Ovary (tissue), 9 donors: ENCODE measurements around the gene DDX24. TPM values are rescaled to one million over a fixed set of nuclear protein-coding genes. Genes with fewer than 3 reads are reported as not detected.

Source experiments
- DNase-seq, 5 donors: peaks; one replicate each; pipeline ENCODE4 v3.0.0-alpha.2; 2019 to 2020
- H3K27ac ChIP-seq, 2 donors: fragments of 200-600 bp; one replicate each; pipeline versions ENCODE4 v1.5.1 to v1.8.0; 2019 to 2022
- H3K27me3 ChIP-seq: fragments of 200-600 bp; one replicate; pipeline ENCODE4 v1.8.0; 2022
- H3K36me3 ChIP-seq: fragments of 200-600 bp; sonication (generic); one replicate; pipeline ENCODE4 v1.5.1; 2019
- H3K4me1 ChIP-seq: one replicate; pipeline ENCODE4 v1.8.1; 2013; ENCODE audit warnings: mild to moderate bottlenecking, moderate library complexity; ENCODE audit not compliant: insufficient read depth
- H3K4me3 ChIP-seq: fragments of 200-600 bp; sonication (generic); one replicate; pipeline ENCODE4 v1.5.1; 2017
- H3K9me3 ChIP-seq, 2 donors: fragments of 200-600 bp in 1 of 2; sonication (generic) in 1 of 2; one replicate each; pipeline versions ENCODE4 v1.5.1 to v1.8.1; 2013 to 2019; ENCODE audit warnings: mild to moderate bottlenecking in 1 of 2, moderate library complexity in 1 of 2
- EP300 ChIP-seq: sonication (generic); formaldehyde crosslinking; IDR thresholded peaks from one replicate; pipeline ENCODE4 v1.6.1; 2017; ENCODE audit warnings: antibody characterized with exemption
- POLR2A ChIP-seq: fragments of 450-650 bp; IDR thresholded peaks from one replicate; pipeline ENCODE4 v1.6.1; 2017; ENCODE audit warnings: antibody characterized with exemption, mild to moderate bottlenecking, moderate library complexity
- WGBS, 3 donors: extraction: QIAGEN DNeasy Blood & Tissue Kit in 1 of 3; methylation state at CpG; one replicate each; pipeline versions ENCODE4 v1.1.5 to v1.1.7; 2013 to 2017; 5-methylcytosine and 5-hydroxymethylcytosine counted together
- intact Hi-C, 4 donors: fragments of 100-400 bp; cut with DNase I; formaldehyde crosslinking; loops; one replicate each; pipeline versions ENCODE4 v1.11.0 to v1.15.1; 2022 to 2023
- polyA plus RNA-seq, 2 donors: library from polyadenylated mRNA; stranded (reverse); fragments of 200-250 nt in 1 of 2; fragments of 350-450 nt in 1 of 2; fragmentation: Illumina TruSeq in 1 of 2; extraction: RNeasy Lipid Tissue Mini Kit (QIAGEN cat#74804) in 1 of 2; gene quantifications; one replicate each; pipeline ENCODE4 v1.2.3, GENCODE V29; 2013 to 2014
- total RNA-seq, 7 donors: library from RNA; depleted of rRNA in 2 of 7; stranded (reverse); fragments of >200 nt in 2 of 7; fragmentation: NEBNext Ultra II Directional in 3 of 7; extraction: Animal tissue kit (Norgen Biotek cat#: 25700) in 3 of 7; gene quantifications; one replicate each; pipeline versions ENCODE4 v1.1.0 to v1.2.4, GENCODE V29; 2016 to 2023
- TF ChIP-seq, protein P1 (sequence below), 3 donors: fragments of 450-650 bp in 2 of 3; fragments of 200-600 bp in 1 of 3; IDR thresholded peaks; one replicate each; pipeline versions ENCODE4 v1.5.1 to v1.8.0; 2016 to 2022; ENCODE audit warnings: antibody characterized with exemption in 3 of 3, mild to moderate bottlenecking in 1 of 3
- donor health status: DM: no; HTN: no; CAD: no; lungs with moderate emphysema.
- donor health status: DM: no; HTN: no; CAD: no.
- donor health status: Bipolar disorder and iron deficiency.
- donor health status: DM: yes; HTN: yes; CAD: no.
- donor health status: DM: no; HTN: no; CAD: no.
- donor health status: DM: yes; HTN: yes; CAD: no.

DDX24 gene
- total and polyA plus RNA-seq, 9 donors = 98.8 to 521 (median 233) TPM

DNA sequence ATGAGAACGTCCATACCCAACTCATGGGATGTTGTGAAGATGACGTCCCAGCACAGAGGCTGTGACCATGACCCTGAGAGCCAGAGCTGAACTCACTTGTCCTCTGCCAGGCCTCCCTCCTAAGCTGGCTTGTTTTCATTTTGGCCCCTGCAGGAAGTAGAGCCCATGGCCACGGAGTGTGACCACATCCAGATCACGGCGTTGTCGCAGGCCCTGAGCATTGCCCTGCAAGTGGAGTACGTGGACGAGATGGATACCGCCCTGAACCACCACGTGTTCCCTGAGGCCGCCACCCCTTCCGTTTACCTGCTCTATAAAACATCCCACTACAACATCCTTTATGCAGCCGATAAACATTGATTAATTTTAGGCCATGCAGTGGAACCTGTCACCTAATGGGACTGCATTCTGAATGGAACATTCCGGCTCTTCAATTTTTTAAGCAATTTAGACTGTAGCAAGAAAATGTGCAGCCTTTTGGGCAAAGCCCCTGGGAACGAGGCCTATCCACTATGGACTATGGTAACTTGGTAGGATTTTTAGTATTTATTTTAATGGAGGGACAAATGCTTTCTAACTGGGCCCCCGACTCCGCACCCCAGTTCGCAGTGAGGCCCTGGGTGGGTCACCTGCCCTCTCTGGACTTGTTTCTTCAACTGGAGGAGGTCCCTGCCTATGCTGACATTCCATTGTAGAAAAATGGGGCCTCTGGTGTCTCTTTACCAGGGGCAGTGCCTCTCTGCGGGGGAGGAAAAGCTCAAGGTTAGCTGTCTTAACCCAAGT, 35.2 kb downstream of the DDX24 start:
- H3K27ac ChIP-seq = no peak overlapping the region
- intact Hi-C loops = no loop called here
- H3K9me3 ChIP-seq = no peaks in the 10 kb centered on the region
- DNase-seq = peak in 1 of 5 donors; percentile 43
- WGBS, 3 donors = 74 to 87% (median 78%) methylated on average over 19 of the region's 19 CpGs
- no peaks in the 10 kb centered on the region for H3K27me3 ChIP-seq
- no peak overlapping the region for H3K4me3 ChIP-seq
- TF ChIP-seq EP300 = no peak
- TF ChIP-seq, protein P1, sequence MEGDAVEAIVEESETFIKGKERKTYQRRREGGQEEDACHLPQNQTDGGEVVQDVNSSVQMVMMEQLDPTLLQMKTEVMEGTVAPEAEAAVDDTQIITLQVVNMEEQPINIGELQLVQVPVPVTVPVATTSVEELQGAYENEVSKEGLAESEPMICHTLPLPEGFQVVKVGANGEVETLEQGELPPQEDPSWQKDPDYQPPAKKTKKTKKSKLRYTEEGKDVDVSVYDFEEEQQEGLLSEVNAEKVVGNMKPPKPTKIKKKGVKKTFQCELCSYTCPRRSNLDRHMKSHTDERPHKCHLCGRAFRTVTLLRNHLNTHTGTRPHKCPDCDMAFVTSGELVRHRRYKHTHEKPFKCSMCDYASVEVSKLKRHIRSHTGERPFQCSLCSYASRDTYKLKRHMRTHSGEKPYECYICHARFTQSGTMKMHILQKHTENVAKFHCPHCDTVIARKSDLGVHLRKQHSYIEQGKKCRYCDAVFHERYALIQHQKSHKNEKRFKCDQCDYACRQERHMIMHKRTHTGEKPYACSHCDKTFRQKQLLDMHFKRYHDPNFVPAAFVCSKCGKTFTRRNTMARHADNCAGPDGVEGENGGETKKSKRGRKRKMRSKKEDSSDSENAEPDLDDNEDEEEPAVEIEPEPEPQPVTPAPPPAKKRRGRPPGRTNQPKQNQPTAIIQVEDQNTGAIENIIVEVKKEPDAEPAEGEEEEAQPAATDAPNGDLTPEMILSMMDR (IDR thresholded peaks at IDR 0.05) = no peak
- no peak for TF ChIP-seq POLR2A
- H3K4me1 ChIP-seq = no peaks in the 10 kb centered on the region
- no peaks in the 10 kb centered on the region for H3K36me3 ChIP-seq

DNA sequence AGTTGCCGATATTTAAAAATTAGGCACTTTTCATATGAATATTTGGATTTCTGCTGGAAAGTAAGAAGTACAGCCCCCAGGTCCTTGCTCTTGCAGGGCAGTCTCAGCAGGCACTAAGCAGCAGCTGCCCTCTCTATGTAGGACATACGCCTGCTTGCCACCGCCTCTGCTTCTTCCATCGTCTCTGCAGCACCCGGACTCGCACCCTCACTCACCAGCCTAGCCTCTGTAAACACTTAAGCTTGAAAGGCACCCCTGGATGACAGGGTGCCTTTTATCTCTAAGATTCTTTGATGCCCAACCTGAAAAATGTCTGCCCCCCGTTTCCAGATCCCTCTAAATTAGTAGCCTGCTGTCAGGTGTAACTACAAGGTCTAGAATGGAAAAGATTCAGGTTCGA, 35.9 kb downstream of the DDX24 start:
- H3K36me3 ChIP-seq = no peaks in the 10 kb centered on the region
- H3K4me3 ChIP-seq = no peak overlapping the region
- H3K27me3 ChIP-seq = no peaks in the 10 kb centered on the region
- TF ChIP-seq POLR2A (no peak), EP300 (no peak)
- TF ChIP-seq, protein P1 (IDR thresholded peaks at IDR 0.05) = no peak
- no peaks in the 10 kb centered on the region for H3K9me3 ChIP-seq
- 89 to 90% (median 89%) methylated on average over 8 of the region's 8 CpGs for WGBS, 3 donors
- no peak overlapping the region for H3K27ac ChIP-seq
- H3K4me1 ChIP-seq = no peaks in the 10 kb centered on the region
- peak in 1 of 5 donors; percentile 17 for DNase-seq
- intact Hi-C loops = no loop called here

DNA sequence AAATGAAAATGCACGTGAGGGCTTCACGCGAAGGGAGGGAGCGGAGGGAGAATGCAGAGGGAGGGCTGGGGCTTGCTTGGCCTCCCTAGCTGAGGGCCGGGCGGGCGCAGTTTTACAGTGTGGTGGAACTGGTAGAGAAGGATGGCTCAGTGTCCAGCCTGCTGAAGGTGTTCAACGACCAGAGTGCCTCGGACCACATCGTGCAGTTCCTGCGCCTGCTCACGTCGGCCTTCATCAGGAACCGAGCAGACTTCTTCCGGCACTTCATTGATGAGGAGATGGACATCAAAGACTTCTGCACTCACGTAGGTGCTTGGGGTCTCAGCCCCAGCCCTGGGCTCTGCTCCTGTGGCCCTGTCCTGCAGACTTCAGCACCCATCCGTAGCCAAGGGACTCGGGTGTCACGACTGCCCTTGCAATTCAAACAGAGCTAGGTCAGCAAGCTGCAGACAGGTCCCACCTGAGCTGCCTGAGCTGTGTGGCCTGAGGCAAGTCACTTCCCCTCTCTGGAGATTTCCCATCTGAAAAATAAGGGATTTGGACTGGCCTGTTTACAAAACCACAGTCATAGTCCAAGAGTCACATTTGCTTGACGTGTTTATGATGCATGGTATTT, 36.4 kb downstream of the DDX24 start:
- H3K27ac ChIP-seq = no peak overlapping the region
- intact Hi-C loops = no loop called here
- no peak overlapping the region for H3K4me3 ChIP-seq
- 87 to 91% (median 89%) methylated on average over 20 of the region's 20 CpGs for whole genome bisulfite sequencing, 3 donors
- H3K27me3 ChIP-seq = no peaks in the 10 kb centered on the region
- peak in 1 of 5 donors; percentile 33 for DNase-seq
- no peaks in the 10 kb centered on the region for H3K4me1 ChIP-seq
- TF ChIP-seq EP300 = no peak
- no peak for TF ChIP-seq POLR2A
- TF ChIP-seq, protein P1 (IDR thresholded peaks at IDR 0.05) = no peak
- H3K9me3 ChIP-seq = no peaks in the 10 kb centered on the region
- no peaks in the 10 kb centered on the region for H3K36me3 ChIP-seq

DNA sequence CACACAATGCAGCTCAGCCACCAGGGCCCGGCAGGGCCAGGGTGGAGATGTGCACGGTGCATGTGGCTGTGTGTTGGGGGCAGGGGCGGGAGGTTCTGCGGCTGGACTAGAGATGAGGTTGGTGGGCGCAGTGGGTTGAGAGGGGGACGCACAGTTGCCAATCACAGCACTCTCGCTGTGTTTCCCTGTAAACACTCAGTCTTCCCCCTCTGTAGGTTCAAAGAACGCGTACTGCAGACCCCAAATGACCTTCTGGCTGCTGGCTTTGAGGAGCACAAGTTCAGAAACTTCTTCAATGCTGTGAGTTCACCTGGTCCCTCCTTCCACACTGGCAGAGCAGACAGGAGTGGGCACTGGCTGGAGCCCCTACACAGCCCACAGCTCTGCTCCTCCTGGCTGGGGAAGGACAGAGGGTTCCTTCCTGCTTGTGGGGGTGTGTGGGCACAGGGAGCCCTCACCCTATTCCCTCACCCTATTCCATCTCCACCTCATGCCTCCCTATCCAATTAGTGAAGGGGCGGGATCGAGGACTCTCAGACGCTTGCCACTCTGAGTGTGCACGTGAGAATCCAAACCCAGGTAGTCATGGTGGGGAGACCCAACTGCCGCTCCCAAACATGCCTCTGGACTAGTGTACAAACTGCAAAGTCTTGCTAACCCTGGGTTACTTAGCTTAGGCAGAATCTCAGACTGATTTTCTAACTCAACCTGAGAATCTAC, 37.1 kb downstream of the DDX24 start:
- TF ChIP-seq, protein P1 (IDR thresholded peaks at IDR 0.05) = no peak
- TF ChIP-seq EP300 (no peak), POLR2A (no peak)
- intact Hi-C loops = no loop called here
- H3K4me3 ChIP-seq = no peak overlapping the region
- WGBS, 3 donors = 87 to 90% (median 89%) methylated on average over 14 of the region's 14 CpGs
- no peaks in the 10 kb centered on the region for H3K9me3 ChIP-seq
- no peaks in the 10 kb centered on the region for H3K4me1 ChIP-seq
- H3K36me3 ChIP-seq = no peaks in the 10 kb centered on the region
- peak in 1 of 5 donors; percentile 25 for DNase-seq
- no peak overlapping the region for H3K27ac ChIP-seq
- H3K27me3 ChIP-seq = no peaks in the 10 kb centered on the region
